Measurements from ENCODE around the gene DNAJC4.

GRCh38 chr11:64219755-64220154 is 10.6 kb upstream of the DNAJC4 start:
- TF ChIP-seq CTCF (IDR thresholded peaks at IDR 0.05), result no peak
- TF ChIP-seq ETV6 (CRISPR knock-in tag; IDR thresholded peaks at IDR 0.05), result no peak
- TF ChIP-seq USF2 (CRISPR knock-in tag; IDR thresholded peaks at IDR 0.05), result no peak
- TF ChIP-seq SP1 (CRISPR knock-in tag; conservative IDR thresholded peaks at IDR 0.05), result no peak
- TF ChIP-seq JUN (CRISPR knock-in tag; IDR thresholded peaks at IDR 0.05), result no peak
- no peak for TF ChIP-seq FOXK1 (CRISPR knock-in tag; IDR thresholded peaks at IDR 0.05)
- no peak for TF ChIP-seq FOXJ3 (CRISPR knock-in tag; IDR thresholded peaks at IDR 0.05; ENCODE audit: borderline replicate concordance)
- TF ChIP-seq PREB (CRISPR knock-in tag; IDR thresholded peaks at IDR 0.05; ENCODE audit: borderline replicate concordance), result no peak
- no peak for TF ChIP-seq MLX (CRISPR knock-in tag; IDR thresholded peaks at IDR 0.05)
- TF ChIP-seq ZNF121 (CRISPR knock-in tag; IDR thresholded peaks at IDR 0.05), result no peak
- TF ChIP-seq GABPB1 (CRISPR knock-in tag; IDR thresholded peaks at IDR 0.05), result no peak

Data from WTC11 (cell line).